HepG2 (cell line): ENCODE data around the gene FILIP1. TPM values are rescaled to one million over a fixed set of nuclear protein-coding genes. Genes with fewer than 3 reads are reported as not detected.

Experiments used
- ARID3A ChIP-seq: IDR thresholded peaks from 2 replicates; pipeline ENCODE4 v1.6.1; 2012; ENCODE audit warnings: low read depth, low read length, improper control_type of control experiment
- ATF2 ChIP-seq: sonication (generic); formaldehyde crosslinking; IDR thresholded peaks from 2 replicates; pipeline ENCODE4 v1.4.0; 2020; ENCODE audit warnings: missing genetic modification reagents
- CENPBD1 ChIP-seq: sonication (generic); formaldehyde crosslinking; IDR thresholded peaks from 2 replicates; pipeline ENCODE4 v1.8.0; 2022; ENCODE audit warnings: missing genetic modification reagents, low read depth, mild to moderate bottlenecking, borderline replicate concordance
- IRX3 ChIP-seq: sonication (generic); formaldehyde crosslinking; IDR thresholded peaks from 2 replicates; pipeline ENCODE4 v1.8.1; 2023; ENCODE audit warnings: mild to moderate bottlenecking, low read depth, missing genetic modification reagents, borderline replicate concordance
- JUND ChIP-seq: sonication (generic); formaldehyde crosslinking; IDR thresholded peaks from 2 replicates; pipeline ENCODE4 v1.8.0; 2022; ENCODE audit warnings: mild to moderate bottlenecking, missing genetic modification reagents
- KDM6A ChIP-seq: IDR thresholded peaks from 2 replicates; pipeline ENCODE4 v1.6.1; 2016; ENCODE audit warnings: low read depth
- POLR2AphosphoS5 ChIP-seq: IDR thresholded peaks from 2 replicates; pipeline ENCODE4 v1.6.1; 2012; ENCODE audit warnings: low read depth, low read length
- PPARG ChIP-seq: conservative IDR thresholded peaks from 2 replicates; pipeline ENCODE4 v1.6.1; 2016; ENCODE audit warnings: missing biosample characterization, missing genetic modification reagents
- PRDM15 ChIP-seq: sonication (generic); formaldehyde crosslinking; IDR thresholded peaks from 2 replicates; pipeline ENCODE4 v1.4.0; 2020; ENCODE audit warnings: missing genetic modification reagents
- SNAPC5 ChIP-seq: sonication (generic); formaldehyde crosslinking; IDR thresholded peaks from 2 replicates; pipeline ENCODE4 v1.8.1; 2023; ENCODE audit warnings: mild to moderate bottlenecking, missing genetic modification reagents, borderline replicate concordance
- SP5 ChIP-seq: IDR thresholded peaks from 2 replicates; pipeline ENCODE4 v1.6.1; 2016; ENCODE audit warnings: low read depth, borderline replicate concordance
- ZBTB20 ChIP-seq: sonication (generic); formaldehyde crosslinking; IDR thresholded peaks from 2 replicates; pipeline ENCODE4 v1.8.1; 2023; ENCODE audit warnings: missing genetic modification reagents, low read depth, mild to moderate bottlenecking, borderline replicate concordance
- ZBTB46 ChIP-seq: sonication (generic); formaldehyde crosslinking; IDR thresholded peaks from 2 replicates; pipeline ENCODE4 v1.4.0; 2020; ENCODE audit warnings: mild to moderate bottlenecking, missing genetic modification reagents, borderline replicate concordance
- ZFP82 ChIP-seq: sonication (generic); formaldehyde crosslinking; IDR thresholded peaks from 2 replicates; pipeline ENCODE4 v1.5.1; 2020; ENCODE audit warnings: mild to moderate bottlenecking, missing genetic modification reagents, borderline replicate concordance
- ZNF136 ChIP-seq: sonication (generic); formaldehyde crosslinking; IDR thresholded peaks from 2 replicates; pipeline ENCODE4 v1.8.1; 2022; ENCODE audit warnings: low read depth, mild to moderate bottlenecking, moderate library complexity, missing genetic modification reagents
- ZNF33A ChIP-seq: sonication (generic); formaldehyde crosslinking; IDR thresholded peaks from 2 replicates; pipeline ENCODE4 v1.5.1; 2020; ENCODE audit warnings: missing genetic modification reagents, mild to moderate bottlenecking, moderate library complexity, borderline replicate concordance
- ZNF616 ChIP-seq: sonication (generic); formaldehyde crosslinking; IDR thresholded peaks from 2 replicates; pipeline ENCODE4 v1.5.0; 2020; ENCODE audit warnings: low read depth, mild to moderate bottlenecking, missing genetic modification reagents
- ZNF709 ChIP-seq: sonication (generic); formaldehyde crosslinking; IDR thresholded peaks from 2 replicates; pipeline ENCODE4 v1.5.0; 2020; ENCODE audit warnings: mild to moderate bottlenecking, missing genetic modification reagents
- polyA plus RNA-seq, 8 experiments: library from polyadenylated mRNA; depleted of rRNA in 3 of 8; stranded (reverse) in 7 of 8; unstranded in 1 of 8; fragments of >200 nt; fragmentation: Illumina TruSeq in 4 of 8; extraction: Trizol in 4 of 8; gene quantifications; 2 replicates each; pipeline versions ENCODE4 v1.2.1 to v1.2.3, GENCODE V29; 2011 to 2016; ENCODE audit warnings: low read depth in 4 of 8, missing spikeins in 1 of 8, mixed read lengths in 1 of 8; ENCODE audit not compliant: insufficient read depth in 1 of 8
- total RNA-seq, 5 experiments: library from RNA; depleted of rRNA; stranded (reverse); fragments of >200 nt; fragmentation: Illumina TruSeq; extraction: Trizol; gene quantifications; 2 replicates each; pipeline ENCODE4 v1.2.3, GENCODE V29; 2016; ENCODE audit warnings: low read depth in 1 of 5

Gene FILIP1
- total and polyA plus RNA-seq, 2 of the 13 experiments (the other 11 are each of a cell fraction or from before 2014, with no cell fraction given), result not detected

GRCh38 chr6:75524322-75524972, 30.8 kb upstream of the FILIP1 start (continued):
- TF ChIP-seq PRDM15 (CRISPR knock-in tag) (no peak), ZBTB46 (no peak), ZBTB20 (CRISPR knock-in tag) (peak; percentile 79; the same call in 1 of the 2 replicates), SNAPC5 (CRISPR knock-in tag) (no peak), CENPBD1 (CRISPR knock-in tag) (no peak), JUND (CRISPR knock-in tag) (peak; percentile 65; the same call in 1 of the 2 replicates), ZNF709 (CRISPR knock-in tag) (no peak), ZNF616 (no peak), PPARG (CRISPR knock-in tag) (0 out of 2 replicates have a peak, but pooled peaks have one; percentile 13), SP5 (CRISPR knock-in tag) (peak; percentile 43; the same call in 1 of the 2 replicates), KDM6A (peak; percentile 64; the same call in 1 of the 2 replicates), IRX3 (CRISPR knock-in tag) (no peak), ATF2 (peak; percentile 43; the same call in 1 of the 2 replicates), POLR2AphosphoS5 (no peak), ZFP82 (CRISPR knock-in tag) (no peak), ARID3A (peak; percentile 99), ZNF136 (no peak), ZNF33A (CRISPR knock-in tag) (no peak)
